ENCODE data around the gene FLT3. TPM values are rescaled to one million over a fixed set of nuclear protein-coding genes. Genes with fewer than 3 reads are reported as not detected.

The FLT3 gene
- 0.33 and 0.42 TPM in 2 replicates for total RNA-seq (2013; cell fraction: nucleolus; rRNA removed)
- total RNA-seq (2014; rRNA removed) (0.05 and 0.11 TPM in 2 replicates), total RNA-seq (2014; rRNA removed; fragmentation: Illumina TruSeq; extraction: Trizol) (0.18 and 0.23 TPM in 2 replicates), total RNA-seq (2021) (0.10 and 0.16 TPM in 2 replicates), polyA plus RNA-seq (2011; rRNA removed) (0.09 TPM in 1 of 2 replicates, not detected in the other), polyA plus RNA-seq (2014; fragmentation: Illumina TruSeq; extraction: Trizol) (0.04 and 0.16 TPM in 2 replicates), polyA plus RNA-seq (2014; fragmentation: Nextera tagmentation; extraction: Ambion mirVana) (under 1 TPM; 0.06 to 0.13 TPM), polyA plus RNA-seq (2014; rRNA removed) (0.05 and 0.10 TPM in 2 replicates), polyA plus RNA-seq (2016; fragmentation: Nextera tagmentation; extraction: Ambion mirVana) (under 1 TPM; 0.15 to 0.19 TPM), polyA minus RNA-seq (2011; rRNA and poly(A)+ RNA removed) (not detected in 2 replicates), Bru-seq, nascent RNA (percentile 26 among the genes with signal in this experiment), BruChase-seq, experiment 1, labeled RNA remaining after a 6-hour chase (percentile 23 among the genes with signal in this experiment), BruChase-seq, experiment 2, labeled RNA remaining after a 2-hour chase (percentile 20 among the genes with signal in this experiment)
- 0.13 TPM for polyA plus RNA-seq (2011; ENCODE audit: low read depth)
- polyA plus RNA-seq (2011; cell fraction: cytosol; rRNA removed) = 0.01 TPM in 1 of 2 replicates, not detected in the other
- polyA plus RNA-seq (2011; cell fraction: nucleus; rRNA removed) = 0.03 TPM in 1 of 2 replicates, not detected in the other
- polyA plus RNA-seq (2012) = 0.22 and 0.27 TPM in 2 replicates
- not detected in 2 replicates for polyA minus RNA-seq (2011; cell fraction: cytosol; rRNA and poly(A)+ RNA removed)
- polyA minus RNA-seq (2011; cell fraction: nucleus; rRNA and poly(A)+ RNA removed) = not detected in 2 replicates
- long read RNA-seq, experiment 1 = 0 reads
- long read RNA-seq, experiment 2, partial matches to known transcripts = 1 of 4 reads
- long read RNA-seq, experiment 2, other reads (novel, unspliced or antisense) = 3 of 4 reads

DNA sequence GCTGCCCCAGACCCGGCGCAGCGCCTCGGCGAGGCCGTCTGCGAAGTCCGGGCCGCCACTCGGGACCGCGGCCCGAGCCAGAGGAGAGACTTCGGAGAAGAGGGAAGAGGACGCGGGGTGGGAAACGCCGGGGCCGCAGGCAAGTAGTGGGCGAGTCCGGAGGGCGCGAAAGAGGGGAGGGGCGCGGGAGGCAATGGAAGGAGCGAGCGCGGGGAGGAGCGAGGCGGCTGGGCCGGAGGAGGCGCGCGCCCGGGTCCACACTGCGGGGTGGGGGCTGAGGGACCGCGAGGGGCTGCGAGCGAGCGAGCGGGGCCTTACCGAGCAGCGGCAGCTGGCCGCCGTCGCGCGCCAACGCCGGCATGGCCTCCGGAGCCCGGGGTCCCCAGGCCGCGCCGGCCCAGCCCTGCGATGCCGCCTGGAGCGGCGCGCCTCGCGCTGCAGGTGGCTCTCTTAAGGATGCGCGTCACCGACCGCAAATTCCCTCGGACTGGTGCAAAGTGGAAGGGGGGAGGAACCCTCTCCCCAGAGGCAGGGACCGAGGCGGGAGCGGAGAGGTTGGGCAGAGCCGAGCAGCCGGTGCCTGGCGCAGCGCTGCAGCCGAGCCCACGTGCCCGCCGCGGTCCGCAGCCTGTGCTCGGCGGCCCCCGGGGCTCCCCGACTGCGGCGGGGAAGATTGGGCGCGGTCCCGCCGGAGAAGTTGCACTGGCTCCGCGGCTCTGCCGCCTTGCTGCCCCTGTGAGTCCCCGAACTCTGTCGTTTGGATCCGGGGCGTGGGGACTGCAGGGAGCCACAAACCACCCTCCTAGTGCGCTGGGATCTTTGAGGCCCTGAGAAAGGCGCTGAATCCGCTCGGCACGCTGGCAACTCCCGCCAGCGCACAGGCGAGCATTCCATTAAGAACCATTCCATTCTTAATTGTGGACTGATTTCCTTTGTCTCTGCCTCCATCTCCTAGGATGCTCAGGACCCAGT lies at the start of gene FLT3:
Gene FLT3 (minus strand): TSS at position 427 of the 972 bp plus-strand sequence. CDS start 66 bp downstream, at position 361.
- Histone ChIP-seq H3K4me1 (ENCODE audit: control insufficient read depth, insufficient read depth, low read length) (no peaks in the 10 kb centered on the region), H3K9me3 (replicated peaks; ENCODE audit: control insufficient read depth, insufficient read depth, low read length) (no peaks in the 10 kb centered on the region; the same call in 1 of the 3 replicates), H3K9ac (ENCODE audit: control insufficient read depth, insufficient read depth, low read length) (peak within 1 kb of the TSS; percentile 27; the same call in 1 of the 2 replicates), H3K27me3 (replicated peaks in 1 of 2; ENCODE audit: control insufficient read depth in 2 of 2, insufficient read depth in 2 of 2, low read length in 1 of 2) (peaks cover 6 to 18% of the 10 kb centered on the region in 2 experiments), H2AFZ (ENCODE audit: control insufficient read depth, low read depth, low read length) (peak within 1 kb of the TSS; percentile 67), H3K27ac (ENCODE audit: control insufficient read depth, insufficient read depth) (no peak within 1 kb of the TSS), H3K4me2 (ENCODE audit: control insufficient read depth, insufficient read depth) (peak within 1 kb of the TSS; percentile 92), H3K79me2 (ENCODE audit: control insufficient read depth, insufficient read depth, low read length) (no peaks in the 10 kb centered on the region), H3K36me3 (ENCODE audit: control insufficient read depth in 2 of 2, insufficient read depth in 2 of 2, low read length in 1 of 2) (no peaks in the 10 kb centered on the region), H4K20me1 (ENCODE audit: control insufficient read depth, insufficient read depth) (no peaks in the 10 kb centered on the region), H3K4me3 (peak within 1 kb of the TSS; percentile 68; the same call in 1 of the 2 replicates)
- ChIA-PET RAD21 (ENCODE audit: unreplicated experiment) (no interaction called here), POLR2A (no interaction called here), SMC1A (ENCODE audit: uncharacterized antibody, unreplicated experiment) (no interaction called here), CTCF (no interaction called here)
- in situ Hi-C loops (cut with MboI) (no loop called here), intact Hi-C loops (cut with micrococcal nuclease; ENCODE audit: unreplicated experiment) (no loop called here)
- 2% methylated on average over 60 of the region's 106 CpGs for WGBS (ENCODE audit: insufficient coverage, insufficient replicate concordance, low lambda C conversion rate, missing lambda C conversion rate)
- no peak for FAIRE-seq
- no peak for DNase-seq (ENCODE audit: low read depth, low spot score)
- ATAC-seq = peak; percentile 83
- BruUV-seq (replicated peaks) = no TSS peak
- TF ChIP-seq, protein P1, sequence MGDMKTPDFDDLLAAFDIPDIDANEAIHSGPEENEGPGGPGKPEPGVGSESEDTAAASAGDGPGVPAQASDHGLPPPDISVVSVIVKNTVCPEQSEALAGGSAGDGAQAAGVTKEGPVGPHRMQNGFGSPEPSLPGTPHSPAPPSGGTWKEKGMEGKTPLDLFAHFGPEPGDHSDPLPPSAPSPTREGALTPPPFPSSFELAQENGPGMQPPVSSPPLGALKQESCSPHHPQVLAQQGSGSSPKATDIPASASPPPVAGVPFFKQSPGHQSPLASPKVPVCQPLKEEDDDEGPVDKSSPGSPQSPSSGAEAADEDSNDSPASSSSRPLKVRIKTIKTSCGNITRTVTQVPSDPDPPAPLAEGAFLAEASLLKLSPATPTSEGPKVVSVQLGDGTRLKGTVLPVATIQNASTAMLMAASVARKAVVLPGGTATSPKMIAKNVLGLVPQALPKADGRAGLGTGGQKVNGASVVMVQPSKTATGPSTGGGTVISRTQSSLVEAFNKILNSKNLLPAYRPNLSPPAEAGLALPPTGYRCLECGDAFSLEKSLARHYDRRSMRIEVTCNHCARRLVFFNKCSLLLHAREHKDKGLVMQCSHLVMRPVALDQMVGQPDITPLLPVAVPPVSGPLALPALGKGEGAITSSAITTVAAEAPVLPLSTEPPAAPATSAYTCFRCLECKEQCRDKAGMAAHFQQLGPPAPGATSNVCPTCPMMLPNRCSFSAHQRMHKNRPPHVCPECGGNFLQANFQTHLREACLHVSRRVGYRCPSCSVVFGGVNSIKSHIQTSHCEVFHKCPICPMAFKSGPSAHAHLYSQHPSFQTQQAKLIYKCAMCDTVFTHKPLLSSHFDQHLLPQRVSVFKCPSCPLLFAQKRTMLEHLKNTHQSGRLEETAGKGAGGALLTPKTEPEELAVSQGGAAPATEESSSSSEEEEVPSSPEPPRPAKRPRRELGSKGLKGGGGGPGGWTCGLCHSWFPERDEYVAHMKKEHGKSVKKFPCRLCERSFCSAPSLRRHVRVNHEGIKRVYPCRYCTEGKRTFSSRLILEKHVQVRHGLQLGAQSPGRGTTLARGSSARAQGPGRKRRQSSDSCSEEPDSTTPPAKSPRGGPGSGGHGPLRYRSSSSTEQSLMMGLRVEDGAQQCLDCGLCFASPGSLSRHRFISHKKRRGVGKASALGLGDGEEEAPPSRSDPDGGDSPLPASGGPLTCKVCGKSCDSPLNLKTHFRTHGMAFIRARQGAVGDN (IDR thresholded peaks at IDR 0.05) = no peak
- TF ChIP-seq GATAD2B (conservative IDR thresholded peaks at IDR 0.05; ENCODE audit: low read depth) = no peak
- TF ChIP-seq NRF1 (conservative IDR thresholded peaks at IDR 0.05; ENCODE audit: low read depth, low read length) = no peak
- TF ChIP-seq BMI1 (IDR thresholded peaks at IDR 0.05; ENCODE audit: borderline replicate concordance) = no peak
- no peak for TF ChIP-seq RAD51 (IDR thresholded peaks at IDR 0.05)
- TF ChIP-seq, protein P2, sequence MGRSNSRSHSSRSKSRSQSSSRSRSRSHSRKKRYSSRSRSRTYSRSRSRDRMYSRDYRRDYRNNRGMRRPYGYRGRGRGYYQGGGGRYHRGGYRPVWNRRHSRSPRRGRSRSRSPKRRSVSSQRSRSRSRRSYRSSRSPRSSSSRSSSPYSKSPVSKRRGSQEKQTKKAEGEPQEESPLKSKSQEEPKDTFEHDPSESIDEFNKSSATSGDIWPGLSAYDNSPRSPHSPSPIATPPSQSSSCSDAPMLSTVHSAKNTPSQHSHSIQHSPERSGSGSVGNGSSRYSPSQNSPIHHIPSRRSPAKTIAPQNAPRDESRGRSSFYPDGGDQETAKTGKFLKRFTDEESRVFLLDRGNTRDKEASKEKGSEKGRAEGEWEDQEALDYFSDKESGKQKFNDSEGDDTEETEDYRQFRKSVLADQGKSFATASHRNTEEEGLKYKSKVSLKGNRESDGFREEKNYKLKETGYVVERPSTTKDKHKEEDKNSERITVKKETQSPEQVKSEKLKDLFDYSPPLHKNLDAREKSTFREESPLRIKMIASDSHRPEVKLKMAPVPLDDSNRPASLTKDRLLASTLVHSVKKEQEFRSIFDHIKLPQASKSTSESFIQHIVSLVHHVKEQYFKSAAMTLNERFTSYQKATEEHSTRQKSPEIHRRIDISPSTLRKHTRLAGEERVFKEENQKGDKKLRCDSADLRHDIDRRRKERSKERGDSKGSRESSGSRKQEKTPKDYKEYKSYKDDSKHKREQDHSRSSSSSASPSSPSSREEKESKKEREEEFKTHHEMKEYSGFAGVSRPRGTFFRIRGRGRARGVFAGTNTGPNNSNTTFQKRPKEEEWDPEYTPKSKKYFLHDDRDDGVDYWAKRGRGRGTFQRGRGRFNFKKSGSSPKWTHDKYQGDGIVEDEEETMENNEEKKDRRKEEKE (IDR thresholded peaks at IDR 0.05) = no peak
- peak; percentile 92 for TF ChIP-seq SUZ12 (IDR thresholded peaks at IDR 0.05; ENCODE audit: unreplicated experiment)
- no peak for TF ChIP-seq BCL11A (IDR thresholded peaks at IDR 0.05; ENCODE audit: low read depth, low read length)
- TF ChIP-seq, protein P3, sequence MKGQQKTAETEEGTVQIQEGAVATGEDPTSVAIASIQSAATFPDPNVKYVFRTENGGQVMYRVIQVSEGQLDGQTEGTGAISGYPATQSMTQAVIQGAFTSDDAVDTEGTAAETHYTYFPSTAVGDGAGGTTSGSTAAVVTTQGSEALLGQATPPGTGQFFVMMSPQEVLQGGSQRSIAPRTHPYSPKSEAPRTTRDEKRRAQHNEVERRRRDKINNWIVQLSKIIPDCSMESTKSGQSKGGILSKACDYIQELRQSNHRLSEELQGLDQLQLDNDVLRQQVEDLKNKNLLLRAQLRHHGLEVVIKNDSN (IDR thresholded peaks at IDR 0.05; ENCODE audit: borderline replicate concordance, extremely low read length, insufficient read depth, low read depth, low read length) = peak; percentile 48
- TF ChIP-seq IKZF1 (conservative IDR thresholded peaks at IDR 0.05) = peak; percentile 42; the same call in 1 of the 2 replicates
